Activated naive CD8-positive, alpha-beta T cell treated with anti-CD3 and anti-CD28 coated beads for 36 hours (primary cell): ENCODE measurements around the gene BPNT1. TPM values are rescaled to one million over a fixed set of nuclear protein-coding genes. Genes with fewer than 3 reads are reported as not detected.

ENCODE experiments used
- total RNA-seq, 2 experiments: library from RNA; stranded (reverse); gene quantifications; one replicate each; pipeline ENCODE4 v1.2.3, GENCODE V29; 2021

BPNT1 gene
- total RNA-seq, 2 experiments from 2014 or later: 23.6 to 26.1 TPM

Other genes starting within 250 kb of the BPNT1 start
- not detected for gene SLC30A10, start 161.2 kb downstream of the BPNT1 start, total RNA-seq
- 100 to 1,000 TPM; 222 to 237 TPM for gene EPRS1, start 43.3 kb downstream of the BPNT1 start, total RNA-seq
- gene IARS2, start 4.3 kb upstream of the BPNT1 start, total RNA-seq: 10 to 100 TPM; 78.5 to 81.4 TPM
- 10 to 100 TPM; 51.0 to 55.9 TPM for gene RAB3GAP2, start 182.7 kb upstream of the BPNT1 start, total RNA-seq